Astrocyte of the cerebellum (primary cell): Measurements from ENCODE around the gene CATSPERD.
"Not testable (repeated sequence)": the region's sequence is repeated elsewhere in the genome, so short reads cannot be mapped to it uniquely, and the experiment has no call there.

Experiments
- DNase-seq: peaks from one replicate; pipeline ENCODE4 v3.0.0-alpha.2; 2011; ENCODE audit warnings: low read depth
- H3K4me3 ChIP-seq: 2 replicates; pipeline ENCODE4 v1.5.1; 2011; ENCODE audit warnings: mild to moderate bottlenecking, low read depth, low read length, moderate library complexity
- CTCF ChIP-seq: IDR thresholded peaks from 2 replicates; pipeline ENCODE4 v1.5.1; 2012; ENCODE audit warnings: low read length, low read depth, moderate library complexity, mild to moderate bottlenecking; ENCODE audit errors: missing control alignments
- in situ Hi-C: cut with HindIII; loops from 2 replicates; pipeline ENCODE4 v1.10.0; 2017; ENCODE audit warnings: low sequenced_read_pairs

Gene CATSPERD

GRCh38 chr19:5698635-5699422 lies 21.6 kb upstream of the CATSPERD start:
- no peak for TF ChIP-seq CTCF
- DNase-seq, result no peak
- no peak overlapping the region for H3K4me3 ChIP-seq
- in situ Hi-C loops, result no loop called here

DNA sequence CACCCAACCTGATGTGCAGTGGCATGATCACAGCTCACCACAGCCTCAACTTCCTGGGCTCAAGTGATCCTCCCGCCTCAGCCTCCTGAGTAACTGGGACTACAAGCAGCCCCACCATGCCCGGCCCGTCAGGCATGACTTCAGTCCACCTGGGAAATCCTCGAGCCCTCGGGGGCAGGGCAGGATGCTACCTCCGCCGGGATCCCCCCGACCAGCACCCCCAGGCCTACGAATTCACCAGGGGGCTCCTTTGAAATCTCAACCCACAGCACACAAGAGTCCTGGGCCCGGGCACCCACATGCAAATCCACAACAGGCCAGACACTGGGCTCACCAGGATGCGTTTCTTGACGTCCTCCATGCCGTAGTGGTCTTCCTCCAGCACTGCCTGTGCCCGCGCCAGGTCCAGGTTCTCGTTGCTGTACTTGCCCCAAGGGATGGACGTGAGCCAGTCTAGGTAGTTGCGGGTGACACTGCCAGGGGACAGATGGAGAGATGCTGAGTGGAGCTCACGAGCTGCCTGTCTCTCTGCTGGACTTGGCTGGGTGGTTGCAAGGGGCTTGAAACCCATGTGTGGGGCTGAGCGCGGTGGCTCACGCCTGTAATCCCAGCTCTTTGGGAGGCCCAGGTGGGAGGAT lies 19.9 kb upstream of the CATSPERD start:
- H3K4me3 ChIP-seq, result no peak overlapping the region
- no peak for DNase-seq
- TF ChIP-seq CTCF, result no peak
- in situ Hi-C loops, result no loop called here

DNA sequence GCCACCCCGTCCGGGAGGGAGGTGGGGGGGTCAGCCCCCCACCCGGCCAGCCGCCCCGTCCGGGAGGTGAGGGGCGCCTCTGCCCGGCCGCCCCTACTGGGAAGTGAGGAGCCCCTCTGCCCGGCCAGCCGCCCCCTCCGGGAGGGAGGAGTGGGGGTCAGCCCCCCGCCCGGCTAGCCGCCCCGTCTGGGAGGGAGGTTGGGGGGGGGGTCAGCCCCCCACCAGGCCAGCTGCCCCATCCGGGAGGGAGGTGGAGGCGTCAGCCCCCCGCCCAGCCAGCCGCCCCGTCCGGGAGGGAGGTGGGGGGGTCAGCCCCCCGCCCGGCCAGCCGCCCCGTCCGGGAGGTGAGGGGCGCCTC lies 18.4 kb upstream of the CATSPERD start:
- DNase-seq, in situ Hi-C loops, H3K4me3 ChIP-seq: not testable (repeated sequence)

DNA sequence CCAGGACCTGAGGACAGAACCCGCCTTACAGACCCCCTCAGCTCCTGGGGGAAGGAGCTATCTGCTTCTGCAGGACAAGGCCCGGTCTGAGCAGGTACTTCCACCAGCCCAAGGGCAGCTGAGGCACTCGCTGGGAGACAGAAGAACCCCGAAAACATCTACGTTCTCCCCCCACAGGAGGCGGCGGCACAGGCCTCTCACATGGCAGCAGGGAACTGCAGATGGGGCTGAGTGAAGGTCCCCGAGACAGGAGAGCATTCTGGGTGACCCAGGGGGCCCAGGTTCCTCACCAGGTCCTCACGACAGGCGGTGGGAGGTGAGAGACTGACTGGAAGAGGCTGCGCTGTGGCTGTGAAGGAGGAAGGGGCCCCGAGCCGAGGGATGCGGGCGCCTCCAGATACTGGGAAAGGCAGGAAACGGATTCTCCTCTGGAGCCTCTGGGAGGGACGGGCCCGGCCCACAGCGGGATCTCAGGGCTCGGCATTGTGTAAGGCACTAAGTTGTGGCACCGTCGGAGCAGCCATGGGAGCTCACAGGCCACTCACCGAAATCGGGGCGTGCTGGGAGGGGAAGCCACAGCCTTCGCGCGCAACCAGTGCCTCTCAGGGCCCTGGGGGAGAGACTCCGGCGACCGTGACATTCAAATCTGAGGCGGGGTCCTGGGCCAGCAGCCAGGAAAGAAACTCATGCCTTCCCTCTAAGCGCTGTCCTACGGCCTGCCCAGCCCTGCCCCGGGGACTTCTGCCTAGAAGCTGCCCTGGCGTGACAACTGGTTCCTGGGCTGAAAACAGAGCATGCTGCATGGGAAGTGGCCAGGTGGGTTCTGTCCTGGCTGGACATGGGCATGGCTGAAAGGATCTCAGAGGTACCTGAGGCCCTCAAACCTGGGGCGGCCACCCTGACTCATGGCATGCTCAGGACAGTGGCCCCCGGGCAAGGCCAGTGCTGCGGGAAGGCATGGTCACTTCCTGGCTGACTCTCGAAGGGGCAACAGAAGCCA lies 16.3 kb upstream of the CATSPERD start:
- no peak for TF ChIP-seq CTCF
- in situ Hi-C loops, result no loop called here

DNA sequence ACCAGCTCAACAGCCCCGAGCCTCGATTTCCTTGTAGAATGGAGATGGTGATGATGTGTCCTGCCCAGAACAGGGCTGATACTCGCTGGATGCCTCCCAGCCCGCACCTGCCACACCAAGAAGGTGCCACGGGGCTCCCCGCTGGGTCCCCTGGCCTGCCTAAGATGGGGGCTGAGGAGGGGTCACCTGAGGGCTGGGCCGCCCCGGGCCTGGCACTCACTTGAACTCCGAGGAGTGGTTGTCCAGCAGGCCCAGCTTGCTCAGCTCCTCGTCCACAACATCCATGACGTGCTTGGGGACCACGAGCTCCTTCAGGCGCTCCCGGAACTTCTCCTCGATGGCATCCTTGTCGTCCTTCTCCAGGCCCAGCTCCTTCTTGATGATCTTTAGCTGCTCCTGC lies 14.9 kb upstream of the CATSPERD start:
- no peak for DNase-seq
- in situ Hi-C loops, result no loop called here
- no peak overlapping the region for H3K4me3 ChIP-seq
- no peak for TF ChIP-seq CTCF

More for the DNA sequence above, 16.3 kb upstream of the CATSPERD start:
- no peak overlapping the region for H3K4me3 ChIP-seq
- DNase-seq, result no peak

- no peak overlapping the region for H3K4me3 ChIP-seq
- DNase-seq, result no peak
- in situ Hi-C loops, result no loop called here
- TF ChIP-seq CTCF, result no peak
These were observed 13.4 kb upstream of the CATSPERD start for GRCh38 chr19:5706876-5707573.
